AML-193 (cell line): ENCODE results near the gene UMAD1.
A peak's percentile ranks its signal among the peaks of the same experiment; 100 is the strongest.
"Not testable (repeated sequence)": the region's sequence is repeated elsewhere in the genome, so short reads cannot be mapped to it uniquely, and the experiment has no call there.

ENCODE experiments used
- DNase-seq, 2 experiments: peaks; one replicate each; lab custom pipeline; 2025; lab: John Stamatoyannopoulos, UW

Gene UMAD1

GRCh38 chr7:7652798-7653540 is 12.4 kb downstream of the UMAD1 start:
- DNase-seq: no peak

GRCh38 chr7:7653593-7654187 is 13.1 kb downstream of the UMAD1 start:
- peak; percentile 8 to 19 for DNase-seq

GRCh38 chr7:7654964-7655715 is 14.6 kb downstream of the UMAD1 start:
- DNase-seq: no peak

GRCh38 chr7:7656459-7656858 is 15.9 kb downstream of the UMAD1 start:
- DNase-seq: not testable (repeated sequence)

GRCh38 chr7:7662527-7662926 is 22.0 kb downstream of the UMAD1 start:
- DNase-seq: no peak

GRCh38 chr7:7664291-7664690 is 23.7 kb downstream of the UMAD1 start:
- no peak for DNase-seq

- DNase-seq: no peak
Observed at GRCh38 chr7:7665031-7665430, 24.5 kb downstream of the UMAD1 start.

- no peak for DNase-seq
Observed at GRCh38 chr7:7667187-7667586, 26.6 kb downstream of the UMAD1 start.

GRCh38 chr7:7668706-7669105 is 28.2 kb downstream of the UMAD1 start:
- peak; percentile 32 to 40 for DNase-seq

GRCh38 chr7:7670490-7670889 is 29.9 kb downstream of the UMAD1 start:
- no peak for DNase-seq

- DNase-seq: no peak
Observed at GRCh38 chr7:7671361-7671760, 30.8 kb downstream of the UMAD1 start.

GRCh38 chr7:7672545-7673239 is 32.1 kb downstream of the UMAD1 start:
- no peak for DNase-seq

GRCh38 chr7:7673240-7673550 is 32.6 kb downstream of the UMAD1 start:
- DNase-seq: no peak

GRCh38 chr7:7675686-7676085 is 35.1 kb downstream of the UMAD1 start:
- no peak for DNase-seq

- DNase-seq: not testable (repeated sequence)
Observed at GRCh38 chr7:7679640-7680039, 39.1 kb downstream of the UMAD1 start.

GRCh38 chr7:7681191-7681935 is 40.8 kb downstream of the UMAD1 start:
- DNase-seq: peak; percentile 47 to 66

- DNase-seq: no peak
Observed at GRCh38 chr7:7681936-7682329, 41.4 kb downstream of the UMAD1 start.

GRCh38 chr7:7682861-7683260 is 42.3 kb downstream of the UMAD1 start:
- DNase-seq: no peak

- no peak for DNase-seq
Observed at GRCh38 chr7:7686811-7687508, 46.4 kb downstream of the UMAD1 start.

- DNase-seq: no peak
Observed at GRCh38 chr7:7687800-7688199, 47.2 kb downstream of the UMAD1 start.

- DNase-seq: no peak
Observed at GRCh38 chr7:7688310-7688709, 47.8 kb downstream of the UMAD1 start.
